ENCODE data around the gene FN3KRP. TPM values are rescaled to one million over a fixed set of nuclear protein-coding genes. Genes with fewer than 3 reads are reported as not detected.
A peak's percentile ranks its signal among the peaks of the same experiment; 100 is the strongest.

The FN3KRP gene
- polyA plus RNA-seq, 1 experiment: 15.1 TPM

- Histone ChIP-seq H3K27me3 (ENCODE audit: control insufficient read depth, insufficient read depth, low read length) (no peaks in the 10 kb centered on the region), H3K9me3 (ENCODE audit: control insufficient read depth, insufficient read depth, low read length) (peaks cover 29% of the 10 kb centered on the region), H3K4me3 (ENCODE audit: low read depth, low read length) (no peak overlapping the region), H3K27ac (ENCODE audit: low read depth, low read length) (no peak overlapping the region)
- ChIA-PET POLR2A (no interaction called here), CTCF (no interaction called here)
- no peak for DNase-seq (ENCODE audit: low read depth, low spot score)
- TF ChIP-seq, protein P1, sequence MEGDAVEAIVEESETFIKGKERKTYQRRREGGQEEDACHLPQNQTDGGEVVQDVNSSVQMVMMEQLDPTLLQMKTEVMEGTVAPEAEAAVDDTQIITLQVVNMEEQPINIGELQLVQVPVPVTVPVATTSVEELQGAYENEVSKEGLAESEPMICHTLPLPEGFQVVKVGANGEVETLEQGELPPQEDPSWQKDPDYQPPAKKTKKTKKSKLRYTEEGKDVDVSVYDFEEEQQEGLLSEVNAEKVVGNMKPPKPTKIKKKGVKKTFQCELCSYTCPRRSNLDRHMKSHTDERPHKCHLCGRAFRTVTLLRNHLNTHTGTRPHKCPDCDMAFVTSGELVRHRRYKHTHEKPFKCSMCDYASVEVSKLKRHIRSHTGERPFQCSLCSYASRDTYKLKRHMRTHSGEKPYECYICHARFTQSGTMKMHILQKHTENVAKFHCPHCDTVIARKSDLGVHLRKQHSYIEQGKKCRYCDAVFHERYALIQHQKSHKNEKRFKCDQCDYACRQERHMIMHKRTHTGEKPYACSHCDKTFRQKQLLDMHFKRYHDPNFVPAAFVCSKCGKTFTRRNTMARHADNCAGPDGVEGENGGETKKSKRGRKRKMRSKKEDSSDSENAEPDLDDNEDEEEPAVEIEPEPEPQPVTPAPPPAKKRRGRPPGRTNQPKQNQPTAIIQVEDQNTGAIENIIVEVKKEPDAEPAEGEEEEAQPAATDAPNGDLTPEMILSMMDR (IDR thresholded peaks at IDR 0.05; ENCODE audit: low read depth, low read length): no peak
These were observed 13.2 kb downstream of the FN3KRP start for GRCh38 chr17:82729479-82730260.

DNA sequence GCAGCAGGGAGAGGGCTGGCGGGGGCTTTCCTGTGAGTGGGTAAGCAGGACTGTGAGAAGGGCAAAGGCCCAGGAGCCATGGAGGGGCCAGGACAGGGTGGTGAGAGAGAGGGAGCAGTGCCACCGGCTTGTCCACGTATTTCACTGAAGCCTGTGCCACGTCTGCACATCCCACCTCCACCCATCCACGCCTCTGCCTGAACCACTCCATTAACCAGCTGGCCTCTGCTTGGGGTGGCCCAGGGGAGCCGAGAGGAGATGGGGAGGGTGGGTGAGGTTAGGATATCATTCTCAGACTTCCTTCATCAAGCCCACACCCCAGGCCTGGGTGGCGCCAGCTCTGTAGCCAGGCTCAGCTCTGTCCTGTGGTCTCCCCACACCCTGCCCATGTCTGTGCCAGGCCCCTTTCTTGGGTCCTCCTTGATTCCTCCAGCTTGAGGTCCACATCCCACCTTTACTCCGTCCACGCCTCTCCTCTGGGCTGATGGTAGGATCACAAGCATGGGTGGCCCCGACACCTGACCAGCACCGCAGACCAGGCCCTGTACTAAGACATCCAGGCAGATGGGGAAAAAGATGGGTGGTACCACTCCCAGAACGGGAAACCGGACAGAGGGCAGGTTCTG is 15.7 kb downstream of the FN3KRP start:
- TF ChIP-seq, protein P1 (IDR thresholded peaks at IDR 0.05; ENCODE audit: low read depth, low read length): no peak
- Histone ChIP-seq H3K4me3 (ENCODE audit: low read depth, low read length) (no peak overlapping the region), H3K27ac (ENCODE audit: low read depth, low read length) (no peak overlapping the region), H3K9me3 (ENCODE audit: control insufficient read depth, insufficient read depth, low read length) (peaks cover 29% of the 10 kb centered on the region), H3K27me3 (ENCODE audit: control insufficient read depth, insufficient read depth, low read length) (no peaks in the 10 kb centered on the region)
- POLR2A ChIA-PET: no interaction called here
- DNase-seq (ENCODE audit: low read depth, low spot score): no peak
- CTCF ChIA-PET: no interaction called here

- Histone ChIP-seq H3K27ac (ENCODE audit: low read depth, low read length) (no peak within 1 kb of the TSS), H3K27me3 (ENCODE audit: control insufficient read depth, insufficient read depth, low read length) (no peaks in the 10 kb centered on the region), H3K9me3 (ENCODE audit: control insufficient read depth, insufficient read depth, low read length) (peaks cover 34% of the 10 kb centered on the region), H3K4me3 (ENCODE audit: low read depth, low read length) (peak within 1 kb of the TSS; percentile 62)
- peak; percentile 33 for DNase-seq (ENCODE audit: low read depth, low spot score)
- ChIA-PET CTCF (interaction anchor here (0.5 to 0.6 kb wide), 2 partner anchors 33 to 383 kb away, joined by 4 read pairs; no protein-coding TSS in a partner anchor), POLR2A (no interaction called here)
- TF ChIP-seq, protein P1 (IDR thresholded peaks at IDR 0.05; ENCODE audit: low read depth, low read length): no peak
These were observed 18.7 kb downstream of the FN3KRP start, which contains the start of gene FN3K for GRCh38 chr17:82734987-82735866. TSS of gene FN3K (plus strand) at chr17:82735615. CDS start at chr17:82735637, 22 bp downstream.

GRCh38 chr17:82736511-82737185 is 20.1 kb downstream of the FN3KRP start:
- no peak for DNase-seq (ENCODE audit: low read depth, low spot score)
- H3K9me3 ChIP-seq (ENCODE audit: control insufficient read depth, insufficient read depth, low read length): peaks cover 43% of the 10 kb centered on the region
- TF ChIP-seq, protein P1 (IDR thresholded peaks at IDR 0.05; ENCODE audit: low read depth, low read length): no peak
- CTCF ChIA-PET: no interaction called here
- H3K4me3 ChIP-seq (ENCODE audit: low read depth, low read length): no peak overlapping the region
- no peaks in the 10 kb centered on the region for H3K27me3 ChIP-seq (ENCODE audit: control insufficient read depth, insufficient read depth, low read length)
- POLR2A ChIA-PET: no interaction called here
- no peak overlapping the region for H3K27ac ChIP-seq (ENCODE audit: low read depth, low read length)

Measured in AG04450 (cell line).